GM19468 (cell line): ENCODE measurements around the gene ZNF423.

Source experiments
- ATAC-seq: cut with Tn5 transposase; IDR thresholded peaks from one replicate; pipeline ENCODE4 v1.9.1; 2021; ENCODE audit warnings: mild to moderate bottlenecking, moderate library complexity, moderate number of reproducible peaks; ENCODE audit not compliant: unreplicated experiment; ENCODE audit errors: extremely low read depth

ZNF423 gene

DNA sequence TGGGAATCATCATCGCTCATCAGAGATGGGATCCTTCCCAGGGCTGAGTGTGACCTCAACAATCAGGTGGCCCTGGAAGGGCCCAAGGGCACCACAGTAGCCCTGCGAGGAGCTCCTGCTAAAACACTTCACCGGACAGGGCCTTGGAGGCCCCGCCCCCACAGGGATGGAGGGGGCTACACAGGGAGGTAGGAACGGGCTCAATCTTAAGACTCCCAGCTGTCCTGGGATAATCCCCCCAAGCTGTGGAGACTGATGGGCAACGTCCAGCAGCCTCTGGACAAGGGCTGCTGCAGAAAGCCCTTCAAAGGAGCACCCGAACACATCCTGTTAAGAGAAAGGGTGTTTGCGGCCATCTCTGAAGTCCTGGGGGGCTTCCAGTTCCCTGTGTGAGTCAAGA, 60.4 kb downstream of the ZNF423 start:
- ATAC-seq = no peak

- no peak for ATAC-seq
Observed at GRCh38 chr16:49793244-49793643, 62.7 kb downstream of the ZNF423 start.

GRCh38 chr16:49789616-49790015, 66.3 kb downstream of the ZNF423 start:
- no peak for ATAC-seq

DNA sequence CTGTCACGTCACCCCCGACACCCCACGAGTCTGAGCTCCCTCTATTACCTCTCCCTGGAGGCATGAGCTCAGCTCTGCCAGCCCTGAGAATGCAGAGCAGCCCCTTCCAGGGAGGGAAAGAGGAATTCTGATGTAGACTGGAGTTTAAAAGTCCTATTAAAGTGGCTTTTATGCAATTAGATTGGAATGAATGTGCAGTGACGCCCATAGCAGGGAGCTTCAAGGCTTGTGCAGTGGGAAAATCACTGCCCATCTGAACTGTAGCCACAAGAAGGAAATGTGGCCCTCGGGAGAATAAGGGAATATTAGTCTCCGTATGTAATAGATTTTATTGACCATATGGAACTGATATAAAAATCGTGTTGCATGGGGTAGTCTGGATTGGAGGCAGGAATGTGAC, 66.9 kb downstream of the ZNF423 start:
- ATAC-seq = no peak

GRCh38 chr16:49788572-49788971, 67.3 kb downstream of the ZNF423 start:
- ATAC-seq = no peak

DNA sequence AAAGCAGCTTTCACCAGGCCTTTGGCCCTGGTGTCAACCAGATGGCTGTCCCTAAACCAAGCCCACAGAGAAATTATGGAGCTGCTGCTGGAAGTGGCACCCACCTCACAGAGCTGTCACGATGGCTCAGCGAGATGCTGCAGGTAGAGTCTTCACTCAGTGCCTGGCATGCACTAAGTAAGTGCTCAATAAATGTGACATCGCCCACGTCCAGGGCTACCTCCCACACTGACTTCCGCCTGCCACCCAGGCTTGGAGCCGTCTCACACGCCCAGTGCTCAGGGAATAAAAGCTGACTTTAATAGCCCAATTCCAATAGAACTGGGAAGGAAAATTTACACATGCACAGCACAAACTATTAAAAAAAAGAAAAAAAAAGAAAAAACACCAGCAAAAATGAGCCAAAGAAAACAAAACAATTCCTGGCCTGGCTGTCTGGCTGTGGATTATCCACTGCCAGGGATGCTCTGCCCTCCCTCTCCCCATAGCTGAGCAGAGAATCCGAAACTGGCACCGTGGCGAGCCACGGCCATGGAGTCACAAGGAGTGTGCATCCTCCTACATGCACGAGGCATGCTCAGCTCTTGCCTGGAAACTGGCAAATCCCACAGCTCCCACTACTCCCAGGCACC, 68.9 kb downstream of the ZNF423 start:
- no peak for ATAC-seq

DNA sequence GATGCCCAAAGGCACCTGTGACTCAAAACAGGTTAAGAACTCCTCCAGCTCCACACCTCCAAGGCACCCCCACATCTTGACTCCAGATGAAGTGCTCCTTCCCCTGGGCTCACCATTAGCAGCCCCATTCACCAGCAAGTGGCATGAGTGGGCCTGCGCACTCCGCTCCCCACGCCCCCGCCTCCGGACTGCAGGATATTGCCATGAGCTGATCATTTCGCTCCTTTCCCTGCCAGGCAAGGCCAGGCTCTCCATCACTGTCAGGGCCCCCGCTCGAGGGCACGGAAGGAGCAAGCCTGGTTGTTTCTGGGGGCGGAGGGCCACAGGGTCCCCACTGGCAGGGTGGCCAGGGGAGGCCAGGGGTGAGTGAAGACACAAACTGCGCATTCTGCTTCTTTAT, 69.9 kb downstream of the ZNF423 start:
- no peak for ATAC-seq

DNA sequence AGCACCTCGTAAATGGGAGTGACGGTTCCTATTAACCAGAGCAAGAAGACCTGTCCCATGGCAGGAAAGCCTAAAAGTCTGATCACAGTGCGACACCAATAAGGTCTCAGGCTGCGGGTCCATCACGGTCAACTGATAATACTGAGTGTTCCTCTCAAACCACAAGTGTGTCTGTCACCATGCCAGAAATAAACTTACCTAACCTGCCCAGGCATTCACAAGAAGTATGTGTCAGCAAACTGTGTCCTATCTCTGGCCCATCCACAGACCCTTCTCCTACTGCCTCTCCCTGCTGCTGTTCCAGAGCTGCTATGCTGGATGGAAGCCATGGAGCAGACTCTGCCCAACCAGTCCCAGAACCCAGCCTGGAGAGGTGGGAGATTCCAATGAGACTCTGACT, 73.5 kb downstream of the ZNF423 start:
- ATAC-seq = no peak

- no peak for ATAC-seq
Observed at GRCh38 chr16:49781401-49781800, 74.5 kb downstream of the ZNF423 start.

- no peak for ATAC-seq
Observed at GRCh38 chr16:49780433-49780832, 75.5 kb downstream of the ZNF423 start.

DNA sequence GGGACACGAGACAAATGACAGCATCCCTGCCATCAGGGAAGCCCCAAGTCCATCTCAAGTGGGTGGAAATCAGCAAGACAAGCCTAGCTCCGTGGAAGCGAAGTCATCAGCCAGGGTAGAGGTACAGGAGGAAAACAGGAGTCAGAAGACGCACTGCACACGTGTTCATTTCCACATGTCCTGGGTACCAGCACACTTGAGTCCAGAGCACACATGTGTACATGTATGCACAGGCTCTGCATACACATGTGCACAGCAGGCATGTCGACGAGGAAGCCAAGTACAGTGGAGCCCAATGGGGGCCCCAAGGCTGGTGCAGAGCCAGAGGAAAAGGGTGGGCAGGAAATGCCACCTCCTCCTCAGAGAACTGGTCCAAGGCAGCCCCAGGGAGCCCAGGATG, 75.9 kb downstream of the ZNF423 start:
- ATAC-seq = no peak

DNA sequence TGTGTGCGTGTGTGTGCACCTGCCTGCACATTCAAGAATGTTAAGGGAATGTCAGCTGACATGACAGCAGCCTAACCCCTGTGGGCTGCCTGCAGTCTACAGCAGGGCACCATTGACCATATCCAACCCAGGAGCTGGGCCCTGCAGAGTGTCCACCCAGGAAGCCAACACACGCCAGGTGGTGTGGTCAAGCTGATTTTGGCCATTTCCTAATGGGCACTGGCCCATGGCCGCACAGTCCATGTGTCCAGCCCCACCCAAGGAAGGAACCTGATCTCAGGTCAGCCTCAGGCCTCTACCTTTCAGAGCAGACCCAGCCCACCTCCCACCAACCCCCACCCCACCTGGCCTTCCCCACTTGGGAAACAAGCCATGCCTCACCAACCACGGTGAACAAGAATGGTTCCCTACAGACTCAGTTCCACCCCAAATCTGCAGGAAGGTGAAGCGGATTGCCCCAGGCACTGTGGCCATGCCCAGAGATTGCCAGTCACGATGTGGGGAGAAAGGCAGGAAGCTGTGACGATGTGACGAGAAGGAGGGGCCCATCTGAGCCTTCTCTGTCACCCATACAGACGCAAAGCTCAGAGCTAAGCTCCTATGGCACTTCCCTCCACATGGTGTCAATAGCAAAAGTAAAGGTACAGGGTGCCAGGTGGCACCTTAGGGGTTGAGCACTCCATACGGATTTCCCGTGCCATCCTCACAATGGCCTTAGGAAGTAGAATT, 77.5 kb downstream of the ZNF423 start:
- ATAC-seq = no peak

DNA sequence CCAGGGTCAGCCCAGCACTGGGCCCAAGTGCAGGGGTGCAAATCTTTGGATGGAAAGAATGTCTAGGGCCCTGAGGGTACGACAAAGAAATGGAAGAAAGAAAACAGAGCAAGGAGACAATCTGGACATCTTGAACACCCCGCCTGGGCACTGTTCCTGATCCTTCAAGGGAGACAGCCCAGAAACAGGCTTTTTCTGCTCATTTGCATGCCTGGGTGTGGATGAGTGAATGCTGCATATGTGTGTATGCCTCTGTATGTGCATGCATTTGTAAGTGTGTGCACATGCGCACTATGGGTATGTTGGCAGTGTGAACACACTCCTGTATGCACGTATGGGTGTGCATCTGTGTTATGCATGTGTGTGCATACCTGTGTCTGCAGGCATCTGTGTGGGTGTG, 79.2 kb downstream of the ZNF423 start:
- ATAC-seq = no peak

DNA sequence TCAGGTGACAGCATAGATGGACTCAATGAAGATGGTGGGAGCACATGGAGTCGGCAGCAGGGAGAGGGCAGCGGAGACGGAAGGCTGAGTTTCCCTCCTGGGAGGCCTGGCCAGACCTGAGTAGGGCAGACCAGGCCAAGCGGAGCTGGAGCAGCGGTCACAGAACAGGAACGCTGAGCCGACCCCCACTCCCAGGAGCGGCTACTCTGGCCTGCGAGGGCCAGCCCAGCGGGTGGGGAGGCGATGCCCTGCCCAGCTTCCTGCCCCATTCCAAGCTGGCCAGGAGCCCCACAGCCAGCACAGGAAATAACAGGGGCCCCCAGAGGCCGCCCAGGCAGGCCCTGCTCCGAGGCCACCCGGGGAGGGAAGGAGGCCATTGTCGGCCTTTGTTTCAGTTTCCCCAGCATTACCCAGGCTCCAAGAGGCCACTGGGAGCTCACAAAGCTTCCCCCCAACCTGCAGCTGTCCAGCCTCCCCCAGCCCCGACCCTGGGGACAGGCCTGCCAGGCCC, 79.8 kb downstream of the ZNF423 start:
- ATAC-seq = no peak

- no peak for ATAC-seq
Observed at GRCh38 chr16:49775581-49775980, 80.3 kb downstream of the ZNF423 start.

DNA sequence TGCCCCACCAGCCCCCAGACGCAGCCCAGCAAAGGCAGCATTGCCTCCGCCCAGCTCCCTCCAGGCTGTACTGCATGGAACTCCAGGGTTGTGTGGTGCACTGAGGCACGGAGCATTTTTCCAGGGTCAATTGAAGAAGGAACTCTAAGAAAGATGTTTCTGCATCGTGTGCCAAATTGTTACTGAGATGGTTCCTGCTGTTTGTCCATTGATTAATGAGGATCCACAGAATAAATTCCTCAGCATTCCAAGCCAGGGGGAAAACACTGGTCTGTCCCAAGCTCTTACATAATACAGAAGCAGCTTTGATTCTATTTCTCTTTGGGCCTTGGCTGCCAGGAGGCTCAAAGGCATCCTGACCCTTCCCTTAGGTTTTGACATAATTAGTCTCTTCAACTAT, 80.9 kb downstream of the ZNF423 start:
- ATAC-seq = no peak

- no peak for ATAC-seq
Observed at GRCh38 chr16:49773534-49774475, 82.1 kb downstream of the ZNF423 start.

- ATAC-seq = no peak
Observed at GRCh38 chr16:49767998-49768397, 87.9 kb downstream of the ZNF423 start.

DNA sequence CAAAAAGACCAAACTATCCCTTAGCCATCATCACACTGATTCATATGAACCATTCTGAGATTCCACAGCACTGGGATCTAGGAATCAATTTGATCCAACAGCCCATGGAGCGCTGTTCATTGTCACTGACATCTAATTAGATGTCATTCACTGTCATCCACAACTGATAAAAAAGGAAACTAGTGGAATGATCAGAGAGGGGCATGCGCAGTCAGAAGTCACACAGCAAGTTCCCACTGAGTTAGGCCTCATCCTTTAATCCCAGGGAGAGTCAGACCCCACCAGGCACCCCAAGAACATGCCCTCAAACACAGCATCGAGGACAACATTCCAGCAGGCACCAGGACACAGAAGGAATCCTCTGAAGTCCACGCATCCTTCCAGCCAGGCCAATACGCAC, 88.5 kb downstream of the ZNF423 start:
- ATAC-seq = no peak

- ATAC-seq = no peak
Observed at GRCh38 chr16:49766225-49766624, 89.7 kb downstream of the ZNF423 start.

DNA sequence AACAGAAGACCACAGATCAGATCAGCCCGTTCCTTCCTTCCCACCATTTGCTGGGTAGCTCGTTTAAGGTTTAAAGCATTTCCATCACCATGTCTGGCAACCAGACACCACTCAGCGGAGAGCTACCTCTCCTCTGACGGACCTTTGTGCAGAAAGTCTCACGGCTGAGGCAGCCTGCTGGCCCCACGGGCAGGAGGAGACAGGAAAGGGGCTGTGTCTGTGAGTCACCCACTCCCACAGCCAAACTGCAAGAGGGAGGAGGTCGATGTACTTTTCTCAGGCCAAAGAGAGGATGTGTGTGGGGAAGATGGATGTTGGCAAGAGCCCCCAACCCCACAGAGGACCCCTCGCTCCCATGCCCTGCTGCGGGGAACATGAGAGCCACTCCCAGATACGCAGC, 92.1 kb downstream of the ZNF423 start:
- no peak for ATAC-seq
